ENCODE measurements around the gene ZFAND2A.
"Not testable (repeated sequence)": the region's sequence is repeated elsewhere in the genome, so short reads cannot be mapped to it uniquely, and the experiment has no call there.

ZFAND2A gene

GRCh38 chr7:1122832-1123501 lies 37.0 kb downstream of the ZFAND2A start:
- H3K4me3 ChIP-seq (ENCODE audit: low read depth, low read length): no peak overlapping the region
- TF ChIP-seq CTCF (IDR thresholded peaks at IDR 0.05; ENCODE audit: low read depth, low read length): no peak

- TF ChIP-seq CTCF (IDR thresholded peaks at IDR 0.05; ENCODE audit: low read depth, low read length): no peak
- H3K4me3 ChIP-seq (ENCODE audit: low read depth, low read length): no peak overlapping the region
These were observed 37.8 kb downstream of the ZFAND2A start for GRCh38 chr7:1121886-1122831.

- TF ChIP-seq CTCF (IDR thresholded peaks at IDR 0.05; ENCODE audit: low read depth, low read length): no peak
- no peak overlapping the region for H3K4me3 ChIP-seq (ENCODE audit: low read depth, low read length)
These were observed 38.5 kb downstream of the ZFAND2A start for GRCh38 chr7:1121476-1121875.

GRCh38 chr7:1120791-1121190 lies 39.2 kb downstream of the ZFAND2A start:
- no peak overlapping the region for H3K4me3 ChIP-seq (ENCODE audit: low read depth, low read length)
- no peak for TF ChIP-seq CTCF (IDR thresholded peaks at IDR 0.05; ENCODE audit: low read depth, low read length)

- no peak overlapping the region for H3K4me3 ChIP-seq (ENCODE audit: low read depth, low read length)
- no peak for TF ChIP-seq CTCF (IDR thresholded peaks at IDR 0.05; ENCODE audit: low read depth, low read length)
These were observed 40.8 kb downstream of the ZFAND2A start for GRCh38 chr7:1119201-1119600.

- no peak for TF ChIP-seq CTCF (IDR thresholded peaks at IDR 0.05; ENCODE audit: low read depth, low read length)
- H3K4me3 ChIP-seq (ENCODE audit: low read depth, low read length): no peak overlapping the region
These were observed 42.6 kb downstream of the ZFAND2A start for GRCh38 chr7:1117321-1117928.

- not testable (repeated sequence) for H3K4me3 ChIP-seq (ENCODE audit: low read depth, low read length)
These were observed 43.5 kb downstream of the ZFAND2A start for GRCh38 chr7:1116383-1117008.

- not testable (repeated sequence) for H3K4me3 ChIP-seq (ENCODE audit: low read depth, low read length)
These were observed 44.6 kb downstream of the ZFAND2A start for GRCh38 chr7:1115171-1116045.
